OCI-LY7 (cell line): Measurements from ENCODE around the gene CYP20A1.
"Not testable (repeated sequence)": the region's sequence is repeated elsewhere in the genome, so short reads cannot be mapped to it uniquely, and the experiment has no call there.

Source experiments
- EZH2phosphoT487 ChIP-seq: fragments of 200-600 bp; sonication (generic); IDR thresholded peaks from 2 replicates; pipeline ENCODE4 v1.6.1; 2018; ENCODE audit warnings: low read depth, borderline replicate concordance, mild to moderate bottlenecking, mixed run types, antibody characterized with exemption, low read length, moderate library complexity, mixed read lengths
- TF ChIP-seq, protein P1 (sequence below): fragments of 200-600 bp; sonication (generic); conservative IDR thresholded peaks from 2 replicates; pipeline ENCODE4 v1.5.1; 2014; ENCODE audit warnings: mild to moderate bottlenecking, antibody characterized with exemption, low read length, moderate library complexity, mixed read lengths

DNA sequence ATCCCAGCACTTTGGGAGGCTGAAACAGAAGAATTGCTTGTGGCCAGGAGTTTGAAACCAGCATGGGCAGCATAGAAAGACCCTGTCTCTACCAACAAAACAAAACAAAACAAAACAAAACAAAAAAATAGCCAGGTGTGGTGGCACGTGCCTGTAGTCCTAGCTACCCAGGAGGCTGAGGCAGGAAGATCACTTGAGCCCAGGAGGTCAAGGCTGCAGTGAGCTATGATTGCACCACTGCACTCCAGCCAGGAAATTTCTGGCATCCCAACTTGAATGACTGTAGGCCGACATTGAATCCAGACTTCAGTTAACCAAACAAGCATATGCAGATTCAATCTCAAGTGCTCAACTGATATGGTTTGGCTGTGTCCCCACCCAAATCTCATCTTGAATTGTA, 9.1 kb upstream of the CYP20A1 start:
- TF ChIP-seq, protein P1, sequence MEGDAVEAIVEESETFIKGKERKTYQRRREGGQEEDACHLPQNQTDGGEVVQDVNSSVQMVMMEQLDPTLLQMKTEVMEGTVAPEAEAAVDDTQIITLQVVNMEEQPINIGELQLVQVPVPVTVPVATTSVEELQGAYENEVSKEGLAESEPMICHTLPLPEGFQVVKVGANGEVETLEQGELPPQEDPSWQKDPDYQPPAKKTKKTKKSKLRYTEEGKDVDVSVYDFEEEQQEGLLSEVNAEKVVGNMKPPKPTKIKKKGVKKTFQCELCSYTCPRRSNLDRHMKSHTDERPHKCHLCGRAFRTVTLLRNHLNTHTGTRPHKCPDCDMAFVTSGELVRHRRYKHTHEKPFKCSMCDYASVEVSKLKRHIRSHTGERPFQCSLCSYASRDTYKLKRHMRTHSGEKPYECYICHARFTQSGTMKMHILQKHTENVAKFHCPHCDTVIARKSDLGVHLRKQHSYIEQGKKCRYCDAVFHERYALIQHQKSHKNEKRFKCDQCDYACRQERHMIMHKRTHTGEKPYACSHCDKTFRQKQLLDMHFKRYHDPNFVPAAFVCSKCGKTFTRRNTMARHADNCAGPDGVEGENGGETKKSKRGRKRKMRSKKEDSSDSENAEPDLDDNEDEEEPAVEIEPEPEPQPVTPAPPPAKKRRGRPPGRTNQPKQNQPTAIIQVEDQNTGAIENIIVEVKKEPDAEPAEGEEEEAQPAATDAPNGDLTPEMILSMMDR, result not testable (repeated sequence)
- TF ChIP-seq EZH2phosphoT487, result not testable (repeated sequence)
